Smooth muscle cell (in vitro differentiated cells): ENCODE data around the gene KLK4. TPM values are rescaled to one million over a fixed set of nuclear protein-coding genes. Genes with fewer than 3 reads are reported as not detected.

ENCODE experiments used
- DNase-seq: peaks from one replicate; lab custom pipeline; 2025; ENCODE audit not compliant: unreplicated experiment; lab: John Stamatoyannopoulos, UW
- H2AFZ ChIP-seq: fragments of 200-600 bp; sonication (generic); 2 replicates; pipeline ENCODE4 v1.6.0; 2016; ENCODE audit warnings: antibody characterized with exemption, low read depth, mild to moderate bottlenecking
- H3F3A ChIP-seq: fragments of 200-600 bp; sonication (generic); 2 replicates; pipeline ENCODE4 v1.6.0; 2017; ENCODE audit warnings: antibody characterized with exemption, low read depth
- H3K27ac ChIP-seq: fragments of 200-600 bp; sonication (generic); 2 replicates; pipeline ENCODE4 v1.5.1; 2016; ENCODE audit warnings: low read depth, mild to moderate bottlenecking
- H3K27me3 ChIP-seq: fragments of 200-600 bp; sonication (generic); 2 replicates; pipeline ENCODE4 v1.6.1; 2016; ENCODE audit warnings: low read depth, mild to moderate bottlenecking
- H3K36me3 ChIP-seq: fragments of 200-600 bp; sonication (generic); 2 replicates; pipeline ENCODE4 v1.5.1; 2016; ENCODE audit warnings: low read depth
- H3K4me1 ChIP-seq: fragments of 200-600 bp; sonication (generic); 2 replicates; pipeline ENCODE4 v1.5.1; 2016; ENCODE audit warnings: low read depth
- H3K4me2 ChIP-seq: fragments of 200-600 bp; sonication (generic); 2 replicates; pipeline ENCODE4 v1.6.0; 2016; ENCODE audit warnings: mild to moderate bottlenecking
- H3K4me3 ChIP-seq: fragments of 200-600 bp; sonication (generic); 2 replicates; pipeline ENCODE4 v1.5.1; 2016; ENCODE audit warnings: mild to moderate bottlenecking
- H3K79me2 ChIP-seq: fragments of 200-600 bp; sonication (generic); 2 replicates; pipeline ENCODE4 v1.6.0; 2016; ENCODE audit warnings: low read depth, mild to moderate bottlenecking
- H3K9ac ChIP-seq: fragments of 200-600 bp; sonication (generic); 2 replicates; pipeline ENCODE4 v1.6.0; 2016; ENCODE audit warnings: low read depth
- H3K9me3 ChIP-seq: fragments of 200-600 bp; sonication (generic); replicated peaks from 2 replicates; pipeline ENCODE4 v1.5.1; 2016; ENCODE audit warnings: low read depth
- H4K20me1 ChIP-seq: fragments of 200-600 bp; sonication (generic); 2 replicates; pipeline ENCODE4 v1.6.0; 2016; ENCODE audit warnings: low read depth
- WGBS: methylation state at CpG from one replicate; pipeline ENCODE4 v1.1.7; 2016; ENCODE audit warnings: low lambda C conversion rate; 5-methylcytosine and 5-hydroxymethylcytosine counted together
- polyA plus RNA-seq: library from polyadenylated mRNA; unstranded; fragments of >200 nt; fragmentation: Nextera tagmentation; extraction: Ambion mirVana; gene quantifications from 2 replicates; pipeline ENCODE4 v1.2.1, GENCODE V29; 2016
- total RNA-seq: library from RNA; depleted of rRNA; stranded (reverse); fragments of >200 nt; gene quantifications from 2 replicates; pipeline ENCODE4 v1.2.3, GENCODE V29; 2014
- TF ChIP-seq, protein P1 (sequence below): fragments of 200-600 bp; sonication (generic); IDR thresholded peaks from 2 replicates; pipeline ENCODE4 v1.5.1; 2017; ENCODE audit warnings: borderline replicate concordance, mild to moderate bottlenecking, antibody characterized with exemption; ENCODE audit not compliant: insufficient read depth, poor library complexity, severe bottlenecking

Gene KLK4
- total and polyA plus RNA-seq, 2 experiments from 2014 or later = 0.82 TPM; not detected in 1

GRCh38 chr19:50878851-50879250 is 32.3 kb downstream of the KLK4 start:
- TF ChIP-seq, protein P1, sequence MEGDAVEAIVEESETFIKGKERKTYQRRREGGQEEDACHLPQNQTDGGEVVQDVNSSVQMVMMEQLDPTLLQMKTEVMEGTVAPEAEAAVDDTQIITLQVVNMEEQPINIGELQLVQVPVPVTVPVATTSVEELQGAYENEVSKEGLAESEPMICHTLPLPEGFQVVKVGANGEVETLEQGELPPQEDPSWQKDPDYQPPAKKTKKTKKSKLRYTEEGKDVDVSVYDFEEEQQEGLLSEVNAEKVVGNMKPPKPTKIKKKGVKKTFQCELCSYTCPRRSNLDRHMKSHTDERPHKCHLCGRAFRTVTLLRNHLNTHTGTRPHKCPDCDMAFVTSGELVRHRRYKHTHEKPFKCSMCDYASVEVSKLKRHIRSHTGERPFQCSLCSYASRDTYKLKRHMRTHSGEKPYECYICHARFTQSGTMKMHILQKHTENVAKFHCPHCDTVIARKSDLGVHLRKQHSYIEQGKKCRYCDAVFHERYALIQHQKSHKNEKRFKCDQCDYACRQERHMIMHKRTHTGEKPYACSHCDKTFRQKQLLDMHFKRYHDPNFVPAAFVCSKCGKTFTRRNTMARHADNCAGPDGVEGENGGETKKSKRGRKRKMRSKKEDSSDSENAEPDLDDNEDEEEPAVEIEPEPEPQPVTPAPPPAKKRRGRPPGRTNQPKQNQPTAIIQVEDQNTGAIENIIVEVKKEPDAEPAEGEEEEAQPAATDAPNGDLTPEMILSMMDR = no peak
- no peaks in the 10 kb centered on the region for H3K36me3 ChIP-seq
- H3K4me3 ChIP-seq = no peak overlapping the region
- 66% methylated on average over 5 of the region's 5 CpGs for WGBS
- H3K27me3 ChIP-seq = peaks cover 34% of the 10 kb centered on the region
- no peak overlapping the region for H2AFZ ChIP-seq
- H3K9ac ChIP-seq = no peak overlapping the region
- H4K20me1 ChIP-seq = no peaks in the 10 kb centered on the region
- H3F3A ChIP-seq = no peaks in the 10 kb centered on the region
- no peak for DNase-seq
- H3K4me2 ChIP-seq = no peak overlapping the region
- H3K79me2 ChIP-seq = no peaks in the 10 kb centered on the region
- no peak overlapping the region for H3K27ac ChIP-seq
- no peaks in the 10 kb centered on the region for H3K4me1 ChIP-seq
- no peaks in the 10 kb centered on the region for H3K9me3 ChIP-seq

DNA sequence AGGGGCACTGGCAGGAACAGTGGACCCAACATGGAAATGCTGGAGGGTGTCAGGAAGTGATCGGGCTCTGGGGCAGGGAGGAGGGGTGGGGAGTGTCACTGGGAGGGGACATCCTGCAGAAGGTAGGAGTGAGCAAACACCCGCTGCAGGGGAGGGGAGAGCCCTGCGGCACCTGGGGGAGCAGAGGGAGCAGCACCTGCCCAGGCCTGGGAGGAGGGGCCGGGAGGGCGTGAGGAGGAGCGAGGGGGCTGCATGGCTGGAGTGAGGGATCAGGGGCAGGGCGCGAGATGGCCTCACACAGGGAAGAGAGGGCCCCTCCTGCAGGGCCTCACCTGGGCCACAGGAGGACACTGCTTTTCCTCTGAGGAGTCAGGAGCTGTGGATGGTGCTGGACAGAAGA is 33.9 kb downstream of the KLK4 start:
- Histone ChIP-seq H3K4me1 (no peaks in the 10 kb centered on the region), H3K4me3 (no peak overlapping the region), H3K9ac (no peak overlapping the region), H3K27ac (no peak overlapping the region), H4K20me1 (no peaks in the 10 kb centered on the region), H2AFZ (no peak overlapping the region), H3K9me3 (no peaks in the 10 kb centered on the region), H3K27me3 (peaks cover 32% of the 10 kb centered on the region), H3K36me3 (no peaks in the 10 kb centered on the region), H3F3A (no peaks in the 10 kb centered on the region), H3K4me2 (no peak overlapping the region), H3K79me2 (no peaks in the 10 kb centered on the region)
- TF ChIP-seq, protein P1 = no peak
- no peak for DNase-seq
- WGBS = 61% methylated on average over 5 of the region's 8 CpGs

DNA sequence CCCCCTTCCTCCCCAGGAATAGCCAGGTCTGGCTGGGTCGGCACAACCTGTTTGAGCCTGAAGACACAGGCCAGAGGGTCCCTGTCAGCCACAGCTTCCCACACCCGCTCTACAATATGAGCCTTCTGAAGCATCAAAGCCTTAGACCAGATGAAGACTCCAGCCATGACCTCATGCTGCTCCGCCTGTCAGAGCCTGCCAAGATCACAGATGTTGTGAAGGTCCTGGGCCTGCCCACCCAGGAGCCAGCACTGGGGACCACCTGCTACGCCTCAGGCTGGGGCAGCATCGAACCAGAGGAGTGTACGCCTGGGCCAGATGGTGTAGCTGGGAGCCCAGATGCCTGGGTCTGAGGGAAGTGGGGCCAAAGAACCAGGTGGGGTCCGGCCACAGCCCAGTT is 34.7 kb downstream of the KLK4 start:
- Histone ChIP-seq H3K4me3 (no peak overlapping the region), H3K9ac (no peak overlapping the region), H3K27me3 (peaks cover 24% of the 10 kb centered on the region), H3K4me1 (no peaks in the 10 kb centered on the region), H4K20me1 (no peaks in the 10 kb centered on the region), H3K36me3 (no peaks in the 10 kb centered on the region), H3K4me2 (no peak overlapping the region), H3K27ac (no peak overlapping the region), H3K79me2 (no peaks in the 10 kb centered on the region), H3F3A (no peaks in the 10 kb centered on the region), H3K9me3 (no peaks in the 10 kb centered on the region), H2AFZ (no peak overlapping the region)
- TF ChIP-seq, protein P1 = no peak
- no peak for DNase-seq
- 90% methylated on average over 7 of the region's 7 CpGs for WGBS

- WGBS = 63% methylated on average over 6 of the region's 9 CpGs
- no peaks in the 10 kb centered on the region for H3F3A ChIP-seq
- H3K4me2 ChIP-seq = no peak overlapping the region
- TF ChIP-seq, protein P1 = no peak
- H2AFZ ChIP-seq = no peak overlapping the region
- H3K4me1 ChIP-seq = no peaks in the 10 kb centered on the region
- no peak overlapping the region for H3K27ac ChIP-seq
- H3K4me3 ChIP-seq = no peak overlapping the region
- no peaks in the 10 kb centered on the region for H3K79me2 ChIP-seq
- no peak for DNase-seq
- H3K9ac ChIP-seq = no peak overlapping the region
- no peaks in the 10 kb centered on the region for H3K36me3 ChIP-seq
- no peaks in the 10 kb centered on the region for H3K9me3 ChIP-seq
- peaks cover 21% of the 10 kb centered on the region for H3K27me3 ChIP-seq
- no peaks in the 10 kb centered on the region for H4K20me1 ChIP-seq
Observed at GRCh38 chr19:50875795-50876422, 35.3 kb downstream of the KLK4 start.
